GM23248 (cell line): ENCODE results near the gene STK24.

Source experiments
- EZH2 ChIP-seq: fragments of 200-600 bp; sonication (generic); IDR thresholded peaks from 2 replicates; pipeline ENCODE4 v1.6.1; 2018; ENCODE audit warnings: antibody characterized with exemption, mild to moderate bottlenecking; ENCODE audit not compliant: insufficient read depth, poor library complexity, severe bottlenecking
- EZH2phosphoT487 ChIP-seq: fragments of 200-600 bp; sonication (generic); IDR thresholded peaks from 2 replicates; pipeline ENCODE4 v1.6.1; 2018; ENCODE audit warnings: antibody characterized with exemption, moderate library complexity, mild to moderate bottlenecking, low read depth; ENCODE audit not compliant: insufficient read depth

GRCh38 chr13:98523455-98524102, 53.3 kb downstream of the STK24 start:
- TF ChIP-seq EZH2 (no peak), EZH2phosphoT487 (no peak)
